GM19468 (cell line): Measurements from ENCODE around the gene CASS4.
A peak's percentile ranks its signal among the peaks of the same experiment; 100 is the strongest.
"Not testable (repeated sequence)": the region's sequence is repeated elsewhere in the genome, so short reads cannot be mapped to it uniquely, and the experiment has no call there.

Experiments used
- ATAC-seq: cut with Tn5 transposase; IDR thresholded peaks from one replicate; pipeline ENCODE4 v1.9.1; 2021; ENCODE audit warnings: mild to moderate bottlenecking, moderate library complexity, moderate number of reproducible peaks; ENCODE audit not compliant: unreplicated experiment; ENCODE audit errors: extremely low read depth

The CASS4 gene, protein sequence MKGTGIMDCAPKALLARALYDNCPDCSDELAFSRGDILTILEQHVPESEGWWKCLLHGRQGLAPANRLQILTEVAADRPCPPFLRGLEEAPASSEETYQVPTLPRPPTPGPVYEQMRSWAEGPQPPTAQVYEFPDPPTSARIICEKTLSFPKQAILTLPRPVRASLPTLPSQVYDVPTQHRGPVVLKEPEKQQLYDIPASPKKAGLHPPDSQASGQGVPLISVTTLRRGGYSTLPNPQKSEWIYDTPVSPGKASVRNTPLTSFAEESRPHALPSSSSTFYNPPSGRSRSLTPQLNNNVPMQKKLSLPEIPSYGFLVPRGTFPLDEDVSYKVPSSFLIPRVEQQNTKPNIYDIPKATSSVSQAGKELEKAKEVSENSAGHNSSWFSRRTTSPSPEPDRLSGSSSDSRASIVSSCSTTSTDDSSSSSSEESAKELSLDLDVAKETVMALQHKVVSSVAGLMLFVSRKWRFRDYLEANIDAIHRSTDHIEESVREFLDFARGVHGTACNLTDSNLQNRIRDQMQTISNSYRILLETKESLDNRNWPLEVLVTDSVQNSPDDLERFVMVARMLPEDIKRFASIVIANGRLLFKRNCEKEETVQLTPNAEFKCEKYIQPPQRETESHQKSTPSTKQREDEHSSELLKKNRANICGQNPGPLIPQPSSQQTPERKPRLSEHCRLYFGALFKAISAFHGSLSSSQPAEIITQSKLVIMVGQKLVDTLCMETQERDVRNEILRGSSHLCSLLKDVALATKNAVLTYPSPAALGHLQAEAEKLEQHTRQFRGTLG

DNA sequence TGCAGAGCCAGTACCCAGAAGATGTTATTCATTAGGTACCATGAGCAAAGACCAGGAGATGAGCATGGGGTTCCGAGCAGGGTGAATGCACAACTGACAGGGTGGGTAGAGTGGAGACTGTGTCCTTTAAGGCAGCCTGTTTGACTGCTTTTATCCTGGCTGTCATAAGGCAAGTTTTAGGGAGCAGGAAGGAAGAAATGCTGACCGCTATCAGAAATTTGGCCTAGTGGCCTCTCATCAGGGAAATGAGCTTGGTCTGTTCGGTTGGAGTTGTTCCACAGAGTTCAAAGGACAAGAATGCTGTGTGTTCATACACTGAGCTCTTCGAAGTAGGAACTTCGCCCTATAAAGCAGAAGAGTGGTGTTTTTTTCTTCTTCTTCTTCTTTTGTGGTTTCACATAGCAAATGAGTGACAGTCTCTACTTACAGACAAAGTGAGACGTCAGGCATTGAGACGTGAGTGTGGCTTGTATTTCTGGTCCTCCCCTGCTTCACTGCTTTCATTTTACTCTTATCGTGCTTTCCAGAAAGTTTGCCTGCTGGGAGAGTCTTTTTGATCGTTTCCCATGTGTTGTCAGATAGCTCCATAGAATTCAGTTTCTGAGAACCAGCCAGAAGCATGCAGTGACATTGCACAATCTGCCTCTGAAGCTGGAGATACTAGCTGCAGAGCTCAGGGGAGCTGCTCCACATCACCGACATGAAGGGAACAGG lies at the start of gene CASS4:
TSS of gene CASS4 (plus strand) at position 502 of the 714 bp plus-strand sequence. CDS start at position 701, 199 bp downstream.
- ATAC-seq: peak; percentile 42

DNA sequence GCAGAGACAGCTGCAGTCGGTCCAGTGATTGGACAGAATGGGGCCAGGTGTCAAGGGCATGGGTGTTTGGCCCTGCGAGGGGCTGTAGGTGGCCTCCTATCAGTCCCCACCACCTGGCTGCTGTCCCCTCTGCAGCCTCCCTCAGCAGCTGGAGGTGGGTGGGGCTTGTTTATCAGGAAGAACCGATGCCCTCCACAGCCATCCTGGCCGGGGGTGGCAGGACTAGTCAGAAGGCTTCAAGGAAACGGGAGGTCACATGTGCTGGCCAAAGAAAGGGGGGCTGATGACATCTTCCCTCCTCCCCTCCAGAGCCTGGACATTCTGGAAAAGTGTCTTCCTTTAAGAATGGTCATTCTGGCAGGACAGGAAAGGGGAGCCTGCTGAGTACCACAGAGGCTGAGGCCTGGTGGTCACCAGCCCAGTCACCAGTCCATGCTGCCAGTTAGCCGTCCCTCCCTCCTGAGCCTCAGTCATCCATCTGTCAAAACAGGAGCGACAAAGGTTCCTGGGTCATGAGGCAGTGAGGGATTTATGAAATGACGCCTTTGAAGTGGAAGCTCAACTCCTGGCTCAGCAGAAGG lies 49.1 kb upstream of the CASS4 start:
- no peak for ATAC-seq

DNA sequence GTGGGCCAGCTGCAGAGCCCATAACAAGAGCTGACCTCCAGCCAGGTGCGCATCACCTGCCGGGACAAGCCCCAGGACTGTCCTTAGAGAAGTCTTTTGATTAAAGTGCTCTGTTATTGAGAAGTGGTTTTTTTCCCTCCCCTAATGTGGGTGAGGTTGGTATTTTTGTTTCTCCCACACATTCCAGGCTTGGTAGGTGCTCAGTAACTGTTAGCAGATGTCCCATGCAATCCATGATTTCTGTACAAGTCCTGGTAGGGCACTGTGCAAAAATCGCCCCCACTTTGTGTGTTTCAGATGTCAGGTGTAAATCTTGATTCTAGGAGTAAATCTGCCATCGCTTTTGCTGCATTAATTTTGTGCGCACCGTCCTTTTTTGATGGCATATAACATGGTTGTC lies 48.6 kb upstream of the CASS4 start:
- no peak for ATAC-seq

DNA sequence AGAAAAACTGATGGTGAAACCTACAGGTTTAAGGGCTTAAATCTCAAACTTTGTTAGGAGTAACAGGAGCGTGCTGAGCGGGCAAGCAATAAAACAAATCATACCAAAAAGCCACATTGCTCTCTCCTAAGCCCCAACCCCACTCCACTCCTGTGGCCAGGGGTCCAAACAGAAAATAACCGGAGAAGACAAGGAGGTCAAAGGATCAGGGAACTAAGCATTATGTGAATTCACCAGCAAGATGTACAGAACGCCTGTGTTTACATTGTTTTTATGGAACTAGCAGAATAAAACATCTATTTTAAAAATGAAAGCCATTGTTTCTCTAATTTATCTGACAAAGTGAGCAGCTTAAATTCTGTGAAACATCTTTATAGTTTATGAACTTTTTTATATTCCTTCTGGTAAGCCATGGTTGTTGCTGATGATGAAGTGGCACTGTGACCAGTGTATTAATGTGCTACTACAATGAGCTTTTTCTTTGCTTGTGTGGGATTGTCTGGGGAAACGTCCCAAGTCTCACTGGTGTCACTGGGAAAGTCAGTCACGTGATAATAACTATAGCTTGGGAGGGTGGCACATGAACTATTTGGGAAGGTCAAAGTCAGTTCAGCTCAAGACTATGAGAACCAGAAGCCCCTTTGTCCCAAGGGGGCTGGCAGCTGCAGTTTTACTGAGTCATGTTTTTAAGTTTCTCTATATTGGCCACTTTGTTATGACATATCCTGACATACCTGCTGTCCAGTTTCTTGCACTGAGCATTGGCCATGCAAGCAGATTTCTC lies 43.5 kb upstream of the CASS4 start:
- no peak for ATAC-seq

DNA sequence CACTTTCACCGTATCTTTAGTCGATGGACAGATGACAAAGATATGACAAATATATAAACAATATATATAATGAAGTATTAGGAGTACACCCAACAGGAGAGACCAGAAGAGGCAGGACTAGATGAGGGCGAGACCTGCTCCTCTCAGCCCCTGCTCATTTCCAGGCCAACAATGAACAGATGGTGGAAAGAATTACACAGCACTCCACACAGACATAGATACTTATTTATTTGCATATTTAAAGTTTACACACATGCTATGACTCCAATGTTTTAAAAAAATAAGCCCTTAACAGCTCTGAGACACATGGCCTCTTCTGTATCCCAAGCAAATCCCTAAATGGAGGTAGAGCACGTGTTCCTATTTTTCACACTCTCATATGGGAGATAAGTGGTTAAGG lies 42.9 kb upstream of the CASS4 start:
- no peak for ATAC-seq

DNA sequence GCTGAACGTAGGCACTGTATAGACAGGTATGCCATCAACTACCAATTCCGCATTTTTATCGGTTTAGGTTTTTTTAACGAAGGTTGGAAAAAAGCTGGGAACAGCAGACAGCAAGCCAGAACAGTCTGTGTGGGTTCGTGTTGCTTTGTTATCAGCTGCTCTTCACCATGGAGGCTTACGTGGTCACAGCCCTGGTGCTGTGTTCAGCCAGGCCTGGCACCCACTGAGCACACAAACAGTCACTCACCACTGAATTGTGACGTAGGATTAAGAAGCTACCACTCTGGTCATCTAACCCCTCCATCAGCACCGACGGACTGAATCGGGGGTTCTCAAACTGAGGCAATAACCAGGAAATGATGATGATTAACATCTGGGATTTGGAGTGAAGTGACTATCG lies 40.1 kb upstream of the CASS4 start:
- ATAC-seq: no peak

DNA sequence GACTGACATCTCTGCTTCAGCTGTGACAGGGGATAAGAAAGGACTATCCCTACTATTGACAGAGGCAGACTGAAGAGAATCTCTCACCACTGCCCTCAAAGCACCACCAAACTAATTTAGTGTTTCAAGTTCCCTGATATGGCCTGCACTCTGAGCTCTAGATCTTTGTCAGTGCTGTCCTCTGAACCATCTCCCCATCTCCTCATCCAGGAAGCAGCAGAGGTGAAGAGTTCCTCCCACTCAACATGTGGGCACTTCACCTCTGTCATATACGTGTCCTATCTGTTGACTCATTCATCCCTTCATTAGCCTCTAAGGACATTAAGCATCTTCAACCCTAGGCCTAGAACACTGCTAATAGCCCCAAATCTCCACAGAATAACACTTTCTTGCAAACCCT lies 39.2 kb upstream of the CASS4 start:
- ATAC-seq: no peak

DNA sequence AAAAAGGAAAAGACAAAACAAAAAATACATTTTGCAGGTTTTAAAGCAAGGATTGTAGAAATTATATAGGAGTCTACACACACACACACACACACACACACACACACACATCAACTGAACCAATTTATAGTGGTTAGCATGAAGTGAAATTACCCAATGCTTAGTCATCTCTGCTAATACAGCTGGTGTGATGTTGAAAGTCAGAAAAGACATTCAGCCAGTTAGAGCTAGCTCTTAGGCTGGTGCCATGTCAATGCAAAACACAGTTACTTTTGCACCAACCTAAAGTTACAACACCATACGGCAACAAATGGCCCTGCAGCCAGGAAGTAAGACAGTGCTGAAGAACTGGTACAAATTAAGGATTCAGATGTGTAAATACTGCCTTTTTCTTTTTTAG lies 38.1 kb upstream of the CASS4 start:
- ATAC-seq: peak; percentile 62

DNA sequence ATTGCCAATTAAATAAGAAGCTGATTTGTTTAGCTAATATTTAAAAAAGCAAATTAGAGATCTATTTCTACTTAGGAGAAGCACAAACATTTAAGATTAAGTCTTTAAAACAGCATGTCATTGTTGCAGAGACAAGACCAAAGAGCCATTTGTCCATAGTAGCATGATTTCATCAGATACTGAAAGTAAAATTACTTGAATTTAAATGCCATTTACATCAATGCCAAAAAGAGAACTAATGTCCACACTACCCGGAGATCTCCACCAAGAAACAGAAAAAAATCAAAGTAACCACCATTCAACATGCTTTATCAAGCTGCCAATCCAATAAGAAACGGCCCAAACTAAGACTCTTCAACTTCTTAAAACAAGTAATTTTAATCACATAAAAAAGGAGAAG lies 35.7 kb upstream of the CASS4 start:
- no peak for ATAC-seq

DNA sequence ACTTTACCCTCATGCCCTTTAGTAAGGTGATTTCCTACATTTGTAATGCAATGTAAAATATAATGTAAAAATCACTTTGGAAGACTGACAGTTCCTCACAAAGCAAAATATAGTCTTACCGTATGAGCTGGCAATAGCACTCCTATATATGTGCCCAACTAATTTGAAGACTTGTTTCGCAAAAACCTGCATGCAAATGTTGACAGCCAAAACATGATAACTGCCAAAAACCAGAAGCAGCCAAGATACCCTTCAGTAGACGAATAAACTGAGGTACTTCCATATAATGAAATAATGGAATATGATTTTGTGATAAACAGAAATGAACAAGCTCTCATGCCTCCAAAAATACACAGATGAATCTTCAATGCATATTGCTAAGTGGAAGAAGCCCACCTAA lies 33.7 kb upstream of the CASS4 start:
- no peak for ATAC-seq

DNA sequence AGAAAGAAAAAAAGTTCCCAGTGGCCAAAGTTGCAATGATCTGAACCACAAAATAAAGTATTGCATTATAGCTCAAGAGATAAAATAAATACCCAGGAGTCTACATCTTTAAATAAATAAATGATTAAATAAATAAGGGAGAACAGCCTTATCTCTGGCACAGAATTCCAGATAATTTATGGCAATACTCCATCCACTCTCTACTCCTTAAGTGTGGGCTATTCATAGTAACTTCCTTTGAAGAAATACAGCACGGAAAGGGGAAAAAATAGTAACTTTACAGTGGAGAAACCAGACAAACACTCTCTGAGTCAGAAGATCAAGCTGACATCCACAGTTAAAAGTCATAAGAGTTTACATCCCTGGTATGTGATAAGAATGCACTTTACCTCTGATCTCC lies 31.7 kb upstream of the CASS4 start:
- ATAC-seq: no peak

DNA sequence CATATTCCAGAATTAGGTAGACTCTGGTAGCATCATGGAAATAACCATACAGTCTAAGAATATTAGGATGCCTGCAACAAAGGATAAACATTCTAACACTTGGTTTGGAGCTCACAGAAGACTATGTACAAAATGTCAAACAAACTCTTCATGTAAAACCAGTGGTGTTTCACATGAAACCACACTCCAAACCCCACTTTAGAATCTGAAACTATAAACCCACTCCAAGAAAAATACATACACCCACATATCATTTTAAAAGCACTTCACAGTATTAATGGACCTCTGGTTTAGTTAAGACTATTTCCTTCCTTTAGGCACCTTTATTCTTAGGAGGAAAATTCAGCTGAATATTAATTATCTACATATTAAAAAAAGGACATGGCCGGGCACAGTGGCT lies 30.6 kb upstream of the CASS4 start:
- no peak for ATAC-seq

DNA sequence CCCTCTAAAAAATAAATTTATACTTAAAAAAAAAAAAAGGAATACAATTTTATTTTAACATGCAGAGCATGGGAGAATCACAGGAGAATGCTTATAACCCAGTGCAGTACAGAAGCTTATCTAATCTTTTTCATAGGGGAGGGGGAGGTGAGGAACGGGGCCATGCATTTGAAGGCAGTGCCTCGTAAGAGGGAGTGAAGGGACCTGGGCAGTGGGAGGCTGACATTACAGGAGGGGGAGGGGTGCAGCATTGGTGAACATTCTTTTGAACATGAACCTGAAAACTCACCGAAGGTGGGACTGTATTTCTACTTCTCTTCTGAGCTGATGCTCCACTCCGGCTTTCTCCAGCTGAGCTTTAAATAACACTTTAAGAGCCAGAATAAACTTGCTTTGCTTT lies 29.4 kb upstream of the CASS4 start:
- no peak for ATAC-seq

DNA sequence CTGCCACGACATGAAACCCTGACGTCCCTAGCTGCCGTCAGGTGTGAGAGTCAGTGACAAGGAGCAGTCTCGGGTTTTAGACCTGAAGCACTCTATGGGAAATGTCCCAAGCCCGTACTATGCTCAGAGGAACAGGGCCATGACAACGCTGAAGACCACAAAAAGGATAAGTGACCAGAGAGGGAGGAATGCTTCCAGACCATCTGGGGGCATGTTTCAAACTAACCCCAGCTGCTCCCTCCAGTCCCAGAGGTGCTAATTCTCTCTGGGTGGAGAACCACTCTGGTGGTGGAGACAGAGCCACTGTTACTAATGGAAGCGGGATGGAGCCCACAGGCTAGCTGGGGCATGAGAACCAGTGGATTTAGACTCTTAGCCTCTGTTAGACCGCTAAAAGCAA lies 28.7 kb upstream of the CASS4 start:
- ATAC-seq: no peak

DNA sequence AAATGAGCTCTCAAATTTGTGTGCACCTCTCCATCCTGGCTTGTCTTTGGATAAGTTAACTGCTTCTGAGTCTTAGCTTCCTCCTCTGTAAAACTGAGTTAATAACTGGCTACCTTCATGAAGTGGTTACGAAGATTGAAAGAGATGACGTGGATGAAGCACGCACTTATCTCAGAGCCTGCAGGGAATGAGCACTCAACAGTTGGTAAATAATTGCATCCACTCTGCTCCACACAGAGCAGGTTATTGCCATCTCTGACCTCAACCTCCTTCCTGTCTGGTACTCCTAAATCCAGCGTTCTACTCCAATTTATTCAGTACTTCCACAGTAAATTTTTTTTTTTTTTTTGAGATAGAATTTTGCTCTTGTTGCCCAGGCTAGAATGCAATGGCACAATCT lies 26.9 kb upstream of the CASS4 start:
- ATAC-seq: no peak

DNA sequence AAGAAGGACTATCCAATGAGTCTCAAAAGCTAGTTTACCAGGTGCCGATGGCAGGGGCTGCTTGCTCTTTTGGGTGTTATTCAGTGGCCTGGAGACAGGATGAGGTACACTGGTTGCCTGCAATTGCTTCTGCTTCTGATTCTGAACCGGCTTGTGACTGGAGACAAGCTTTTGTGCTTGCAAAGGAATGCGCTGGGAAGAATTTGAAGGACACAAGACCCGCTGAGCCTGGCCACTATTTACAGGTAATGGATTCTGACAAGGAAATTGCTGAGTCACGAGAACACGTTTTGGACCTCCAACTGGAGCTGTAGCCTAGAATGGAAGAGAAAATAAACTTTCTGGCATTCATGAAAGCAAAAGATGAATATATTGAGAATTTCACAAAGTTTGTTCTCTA lies 25.8 kb upstream of the CASS4 start:
- ATAC-seq: no peak

DNA sequence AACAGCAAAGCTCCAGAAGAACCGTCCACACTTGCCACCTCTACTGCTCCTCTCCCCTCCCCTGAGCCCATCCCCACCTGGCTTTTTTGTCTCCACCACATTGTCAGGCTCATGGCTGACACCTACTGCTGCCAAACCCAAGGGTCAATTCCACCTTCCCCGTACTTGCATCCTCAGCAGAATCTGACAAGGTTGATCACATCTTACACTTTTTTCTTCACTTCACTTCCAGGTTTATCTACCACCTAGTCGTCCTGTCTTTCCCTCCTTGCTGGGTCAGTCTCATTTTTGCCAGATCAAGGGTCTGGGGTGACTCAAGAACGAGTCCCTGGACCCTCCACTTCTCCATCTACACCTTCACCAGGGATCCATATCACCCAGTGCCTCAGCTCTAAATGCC lies 23.2 kb upstream of the CASS4 start:
- no peak for ATAC-seq

DNA sequence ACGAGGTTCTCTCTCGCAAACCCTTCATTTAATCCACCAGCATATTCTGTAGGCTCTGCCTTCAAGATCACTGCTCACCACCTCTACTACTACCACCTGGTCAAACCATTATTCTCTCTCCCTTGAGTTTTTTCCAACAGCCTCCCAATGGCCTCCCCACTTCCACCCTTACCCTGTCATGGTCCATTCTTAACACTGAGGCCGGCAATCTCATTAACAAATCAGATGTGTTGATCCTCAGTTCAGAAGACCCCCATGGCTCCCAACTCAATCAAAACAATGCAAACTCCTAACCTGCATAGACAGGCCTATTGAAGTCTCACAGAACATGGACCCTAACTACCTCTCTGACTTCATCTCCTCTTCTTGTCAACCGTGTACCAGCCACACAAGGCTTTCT lies 22.3 kb upstream of the CASS4 start:
- ATAC-seq: no peak

DNA sequence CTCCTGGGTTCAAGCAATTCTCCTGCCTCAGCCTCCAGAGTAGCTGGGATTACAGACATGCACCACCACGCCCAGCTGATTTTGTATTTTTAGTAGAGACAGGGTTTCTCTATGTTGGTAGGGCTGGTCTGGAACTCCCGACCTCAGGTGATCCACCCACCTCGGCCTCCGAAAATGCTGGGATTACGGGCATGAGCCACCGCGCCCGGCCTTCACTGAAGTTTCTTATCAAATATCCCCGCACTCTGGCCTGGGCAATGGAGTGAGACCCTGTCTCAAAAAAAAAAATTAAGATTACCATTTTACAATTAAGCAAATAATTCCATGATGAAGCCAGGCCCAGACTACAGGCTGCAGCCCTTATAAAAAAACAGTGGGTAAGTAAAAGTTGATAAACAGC lies 21.7 kb upstream of the CASS4 start:
- ATAC-seq: not testable (repeated sequence)

DNA sequence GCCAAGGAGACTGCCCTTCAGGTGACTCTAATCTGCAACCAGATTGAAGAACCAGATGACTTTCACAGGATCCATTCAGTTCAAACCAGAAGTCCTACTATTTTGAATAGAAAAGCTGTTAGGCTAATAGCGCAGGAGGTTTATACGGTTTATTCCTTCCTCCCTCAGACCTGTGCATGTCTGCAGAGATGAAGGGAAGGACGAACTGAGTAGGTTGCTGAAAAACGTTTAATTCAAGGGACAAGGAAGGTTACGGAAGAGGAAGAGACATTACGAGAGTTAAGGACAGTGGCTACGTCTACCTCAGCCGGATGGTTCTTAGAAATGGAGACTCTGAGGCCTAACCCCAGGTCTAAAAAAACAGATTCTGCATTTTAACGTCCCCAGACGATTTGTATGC lies 21.0 kb upstream of the CASS4 start:
- no peak for ATAC-seq
